NCI-H128 (cell line): ENCODE results near the gene LGALS3.

Experiments used
- DNase-seq: peaks from one replicate; lab custom pipeline; 2025; ENCODE audit not compliant: unreplicated experiment; lab: John Stamatoyannopoulos, UW

The LGALS3 gene

GRCh38 chr14:55188686-55189295 lies 59.7 kb downstream of the LGALS3 start:
- DNase-seq: no peak

GRCh38 chr14:55190906-55191202 lies 61.8 kb downstream of the LGALS3 start:
- DNase-seq: no peak

- DNase-seq: peak; percentile 93
Measured at GRCh38 chr14:55191203-55192053, 62.4 kb downstream of the LGALS3 start, which contains the start of gene DLGAP5. Gene DLGAP5, minus strand, starts transcription at chr14:55191585. Its CDS starts 2,406 bp downstream, at chr14:55189179.

GRCh38 chr14:55192054-55192621 lies 63.1 kb downstream of the LGALS3 start:
- DNase-seq: no peak

- DNase-seq: no peak
Measured at GRCh38 chr14:55194656-55195355, 65.8 kb downstream of the LGALS3 start.
